ENCODE measurements around the gene CDK5R1. TPM values are rescaled to one million over a fixed set of nuclear protein-coding genes. Genes with fewer than 3 reads are reported as not detected.

Gene CDK5R1
- total RNA-seq, 1 experiment from 2014 or later, result 3.9 TPM

GRCh38 chr17:32529604-32530003 is 42.8 kb downstream of the CDK5R1 start:
- TF ChIP-seq EZH2 (IDR thresholded peaks at IDR 0.05; ENCODE audit: borderline replicate concordance, low read depth, low read length, poor library complexity, severe bottlenecking) (no peak), CTCF (conservative IDR thresholded peaks at IDR 0.05; ENCODE audit: low read depth, low read length) (no peak)
- DNase-seq (ENCODE audit: low spot score), result no peak
- ChIA-PET CTCF (no interaction called here), POLR2A (ENCODE audit: low non-redundant PET) (no interaction called here)
- intact Hi-C loops (cut with micrococcal nuclease; ENCODE audit: unreplicated experiment), result no loop called here
- no peaks in the 10 kb centered on the region for H3K4me1 ChIP-seq (ENCODE audit: insufficient read depth, low read length, poor library complexity, severe bottlenecking)
- H3K27me3 ChIP-seq (replicated peaks; ENCODE audit: insufficient read depth, low read depth, low read length, poor library complexity), result no peaks in the 10 kb centered on the region
- no peak overlapping the region for H3K4me3 ChIP-seq (ENCODE audit: low read depth, low read length, poor library complexity, severe bottlenecking)
- no TSS peak for BruUV-seq (replicated peaks)
- no peaks in the 10 kb centered on the region for H3K36me3 ChIP-seq (ENCODE audit: insufficient read depth, low read length, poor library complexity, severe bottlenecking)
- no peak overlapping the region for H3K27ac ChIP-seq (ENCODE audit: low read depth, low read length, poor library complexity, severe bottlenecking)
- no peaks in the 10 kb centered on the region for H3K9me3 ChIP-seq (ENCODE audit: low read depth, low read length, poor library complexity, severe bottlenecking)

GRCh38 chr17:32533296-32533695 is 46.5 kb downstream of the CDK5R1 start:
- no peak overlapping the region for H3K27ac ChIP-seq (ENCODE audit: low read depth, low read length, poor library complexity, severe bottlenecking)
- intact Hi-C loops (cut with micrococcal nuclease; ENCODE audit: unreplicated experiment), result no loop called here
- TF ChIP-seq CTCF (conservative IDR thresholded peaks at IDR 0.05; ENCODE audit: low read depth, low read length), result no peak
- TF ChIP-seq EZH2 (IDR thresholded peaks at IDR 0.05; ENCODE audit: borderline replicate concordance, low read depth, low read length, poor library complexity, severe bottlenecking), result no peak
- DNase-seq (ENCODE audit: low spot score), result no peak
- no TSS peak for BruUV-seq (replicated peaks)
- POLR2A ChIA-PET (ENCODE audit: low non-redundant PET), result no interaction called here
- H3K4me1 ChIP-seq (ENCODE audit: insufficient read depth, low read length, poor library complexity, severe bottlenecking), result no peaks in the 10 kb centered on the region
- no peaks in the 10 kb centered on the region for H3K9me3 ChIP-seq (ENCODE audit: low read depth, low read length, poor library complexity, severe bottlenecking)
- H3K27me3 ChIP-seq (replicated peaks; ENCODE audit: insufficient read depth, low read depth, low read length, poor library complexity), result no peaks in the 10 kb centered on the region
- H3K4me3 ChIP-seq (ENCODE audit: low read depth, low read length, poor library complexity, severe bottlenecking), result no peak overlapping the region
- CTCF ChIA-PET, result no interaction called here
- no peaks in the 10 kb centered on the region for H3K36me3 ChIP-seq (ENCODE audit: insufficient read depth, low read length, poor library complexity, severe bottlenecking)

GRCh38 chr17:32536736-32537643 is 50.2 kb downstream of the CDK5R1 start:
- TF ChIP-seq CTCF (conservative IDR thresholded peaks at IDR 0.05; ENCODE audit: low read depth, low read length), result no peak
- TF ChIP-seq EZH2 (IDR thresholded peaks at IDR 0.05; ENCODE audit: borderline replicate concordance, low read depth, low read length, poor library complexity, severe bottlenecking), result no peak
- no peaks in the 10 kb centered on the region for H3K36me3 ChIP-seq (ENCODE audit: insufficient read depth, low read length, poor library complexity, severe bottlenecking)
- no peaks in the 10 kb centered on the region for H3K9me3 ChIP-seq (ENCODE audit: low read depth, low read length, poor library complexity, severe bottlenecking)
- ChIA-PET POLR2A (ENCODE audit: low non-redundant PET) (no interaction called here), CTCF (no interaction called here)
- H3K27ac ChIP-seq (ENCODE audit: low read depth, low read length, poor library complexity, severe bottlenecking), result no peak overlapping the region
- no peaks in the 10 kb centered on the region for H3K27me3 ChIP-seq (replicated peaks; ENCODE audit: insufficient read depth, low read depth, low read length, poor library complexity)
- no peak overlapping the region for H3K4me3 ChIP-seq (ENCODE audit: low read depth, low read length, poor library complexity, severe bottlenecking)
- BruUV-seq (replicated peaks), result no TSS peak
- intact Hi-C loops (cut with micrococcal nuclease; ENCODE audit: unreplicated experiment), result no loop called here
- no peaks in the 10 kb centered on the region for H3K4me1 ChIP-seq (ENCODE audit: insufficient read depth, low read length, poor library complexity, severe bottlenecking)
- no peak for DNase-seq (ENCODE audit: low spot score)

Other genes with a start within 250 kb of the CDK5R1 start
- 0.80 and 0.90 TPM in 2 replicates for gene RHBDL3, start 221.2 kb upstream of the CDK5R1 start, total RNA-seq (2021)
- 26.9 and 37.3 TPM in 2 replicates for gene C17orf75, start 144.8 kb upstream of the CDK5R1 start, total RNA-seq (2021)
- gene ZNF207, start 136.8 kb upstream of the CDK5R1 start, total RNA-seq (2021), result 177 and 178 TPM in 2 replicates
- 195 and 213 TPM in 2 replicates for gene PSMD11, start 42.5 kb upstream of the CDK5R1 start, total RNA-seq (2021)

All from A673 (cell line).